Heart left ventricle (tissue), 13 donors: ENCODE data around the gene PAXX.

ENCODE experiments used
- POLR2A ChIP-seq, 2 donors: fragments of 450-650 bp; IDR thresholded peaks; one replicate each; pipeline ENCODE4 v1.6.1; 2017; ENCODE audit warnings: antibody characterized with exemption in 2 of 2, mild to moderate bottlenecking in 2 of 2, moderate library complexity in 2 of 2
- TF ChIP-seq, protein P1 (sequence below), 12 donors: fragments of 200-600 bp; sonication (generic) in 4 of 12; IDR thresholded peaks; one replicate each; pipeline versions ENCODE4 v1.5.0 to v1.8.0; 2018 to 2022; ENCODE audit warnings: antibody characterized with exemption in 12 of 12, mild to moderate bottlenecking in 5 of 12
- donor health status: ischemic (EF 13 %, LVEDD 7.1; RV severe dilation, severe dysfunction).
- donor health status: DM: no; HTN: yes; CAD: no.
- donor health status: DM: no; HTN: no; CAD: no.
- donor health status: ischemic (EF 25% LVEDD 6.9; RV normal size, moderate dysfunction).
- donor health status: ischemic (EF 25% LVEDD 5.7; RV mildly dilated, moderate dysfunction).
- donor health status: ischemic (EF 35%, LVEDD 5.7; RV mildly dilated, moderate dysfunction).
- donor health status: nonischemic (EF 11% LVEDD 7.7; RV severe dilation, severe dysfunction).
- donor health status: DM: yes; HTN: yes; CAD: no.
- donor health status: PGD.
- donor health status: ischemic (EF 29% LVEDD 5.4; RV normal size, mild dysfunction).
- donor health status: nonischemic (EF 23%, LVEDD 6.1; RV moderate dilation, normal function).

DNA sequence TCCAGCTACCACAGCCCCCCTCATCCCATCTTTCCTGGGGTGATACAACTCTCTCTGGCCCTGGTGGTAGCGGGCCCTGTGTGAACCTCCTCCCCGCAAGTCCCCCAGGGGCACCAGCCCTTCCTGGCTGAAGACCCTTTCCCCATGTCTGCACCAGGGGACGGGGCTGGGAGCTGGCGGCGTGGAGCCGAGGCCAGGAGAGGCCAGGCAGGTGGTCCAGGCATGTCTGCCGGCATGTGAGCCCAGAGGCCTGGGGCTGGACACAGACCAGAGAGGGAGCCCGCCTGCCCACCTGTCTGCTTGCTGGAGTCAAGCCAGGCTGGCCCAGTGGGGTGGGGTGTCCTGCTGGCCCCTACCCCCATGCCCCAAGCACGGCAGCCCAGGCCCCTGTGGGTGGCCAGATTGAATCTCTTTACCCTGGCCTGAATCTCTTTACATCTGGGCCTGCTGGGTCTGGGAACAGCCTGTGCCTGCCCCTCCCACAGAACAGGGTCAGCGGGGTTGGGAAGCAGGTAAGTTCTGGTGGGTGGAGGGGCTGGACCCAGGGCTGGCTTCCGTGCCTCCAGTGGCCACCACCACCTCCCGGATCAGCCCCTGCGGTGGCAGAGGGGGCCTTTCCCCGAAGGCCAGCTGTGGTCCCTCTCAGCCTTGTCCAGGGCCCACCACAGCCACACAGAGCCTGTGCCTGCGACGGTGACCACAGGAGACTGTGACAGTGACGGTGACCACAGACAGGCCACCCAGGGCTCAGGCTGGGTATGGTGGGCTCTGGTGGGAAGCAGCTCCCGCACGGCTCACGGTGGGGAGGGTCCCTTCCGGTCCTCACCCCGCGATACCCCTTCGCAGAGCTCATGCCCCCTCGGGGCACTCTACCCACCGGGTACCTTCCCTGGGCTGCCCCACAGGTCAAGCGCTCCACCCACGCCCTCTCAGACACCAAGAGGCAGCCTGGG lies 33.0 kb upstream of the PAXX start:
- TF ChIP-seq, protein P1, sequence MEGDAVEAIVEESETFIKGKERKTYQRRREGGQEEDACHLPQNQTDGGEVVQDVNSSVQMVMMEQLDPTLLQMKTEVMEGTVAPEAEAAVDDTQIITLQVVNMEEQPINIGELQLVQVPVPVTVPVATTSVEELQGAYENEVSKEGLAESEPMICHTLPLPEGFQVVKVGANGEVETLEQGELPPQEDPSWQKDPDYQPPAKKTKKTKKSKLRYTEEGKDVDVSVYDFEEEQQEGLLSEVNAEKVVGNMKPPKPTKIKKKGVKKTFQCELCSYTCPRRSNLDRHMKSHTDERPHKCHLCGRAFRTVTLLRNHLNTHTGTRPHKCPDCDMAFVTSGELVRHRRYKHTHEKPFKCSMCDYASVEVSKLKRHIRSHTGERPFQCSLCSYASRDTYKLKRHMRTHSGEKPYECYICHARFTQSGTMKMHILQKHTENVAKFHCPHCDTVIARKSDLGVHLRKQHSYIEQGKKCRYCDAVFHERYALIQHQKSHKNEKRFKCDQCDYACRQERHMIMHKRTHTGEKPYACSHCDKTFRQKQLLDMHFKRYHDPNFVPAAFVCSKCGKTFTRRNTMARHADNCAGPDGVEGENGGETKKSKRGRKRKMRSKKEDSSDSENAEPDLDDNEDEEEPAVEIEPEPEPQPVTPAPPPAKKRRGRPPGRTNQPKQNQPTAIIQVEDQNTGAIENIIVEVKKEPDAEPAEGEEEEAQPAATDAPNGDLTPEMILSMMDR (IDR thresholded peaks at IDR 0.05) = no peak
- no peak for TF ChIP-seq POLR2A (IDR thresholded peaks at IDR 0.05)
